Ovary (tissue), 9 donors: Measurements from ENCODE around the gene PDE4D. TPM values are rescaled to one million over a fixed set of nuclear protein-coding genes. Genes with fewer than 3 reads are reported as not detected.

Experiments used
- DNase-seq, 5 donors: peaks; one replicate each; pipeline ENCODE4 v3.0.0-alpha.2; 2019 to 2020
- H3K27ac ChIP-seq, 2 donors: fragments of 200-600 bp; one replicate each; pipeline versions ENCODE4 v1.5.1 to v1.8.0; 2019 to 2022
- H3K27me3 ChIP-seq: fragments of 200-600 bp; one replicate; pipeline ENCODE4 v1.8.0; 2022
- H3K36me3 ChIP-seq: fragments of 200-600 bp; sonication (generic); one replicate; pipeline ENCODE4 v1.5.1; 2019
- H3K4me1 ChIP-seq: one replicate; pipeline ENCODE4 v1.8.1; 2013; ENCODE audit warnings: mild to moderate bottlenecking, moderate library complexity; ENCODE audit not compliant: insufficient read depth
- H3K4me3 ChIP-seq: fragments of 200-600 bp; sonication (generic); one replicate; pipeline ENCODE4 v1.5.1; 2017
- H3K9me3 ChIP-seq, 2 donors: fragments of 200-600 bp in 1 of 2; sonication (generic) in 1 of 2; one replicate each; pipeline versions ENCODE4 v1.5.1 to v1.8.1; 2013 to 2019; ENCODE audit warnings: mild to moderate bottlenecking in 1 of 2, moderate library complexity in 1 of 2
- EP300 ChIP-seq: sonication (generic); formaldehyde crosslinking; IDR thresholded peaks from one replicate; pipeline ENCODE4 v1.6.1; 2017; ENCODE audit warnings: antibody characterized with exemption
- POLR2A ChIP-seq: fragments of 450-650 bp; IDR thresholded peaks from one replicate; pipeline ENCODE4 v1.6.1; 2017; ENCODE audit warnings: antibody characterized with exemption, mild to moderate bottlenecking, moderate library complexity
- WGBS, 3 donors: extraction: QIAGEN DNeasy Blood & Tissue Kit in 1 of 3; methylation state at CpG; one replicate each; pipeline versions ENCODE4 v1.1.5 to v1.1.7; 2013 to 2017; 5-methylcytosine and 5-hydroxymethylcytosine counted together
- intact Hi-C, 4 donors: fragments of 100-400 bp; cut with DNase I; formaldehyde crosslinking; loops; one replicate each; pipeline versions ENCODE4 v1.11.0 to v1.15.1; 2022 to 2023
- polyA plus RNA-seq, 2 donors: library from polyadenylated mRNA; stranded (reverse); fragments of 200-250 nt in 1 of 2; fragments of 350-450 nt in 1 of 2; fragmentation: Illumina TruSeq in 1 of 2; extraction: RNeasy Lipid Tissue Mini Kit (QIAGEN cat#74804) in 1 of 2; gene quantifications; one replicate each; pipeline ENCODE4 v1.2.3, GENCODE V29; 2013 to 2014
- total RNA-seq, 7 donors: library from RNA; depleted of rRNA in 2 of 7; stranded (reverse); fragments of >200 nt in 2 of 7; fragmentation: NEBNext Ultra II Directional in 3 of 7; extraction: Animal tissue kit (Norgen Biotek cat#: 25700) in 3 of 7; gene quantifications; one replicate each; pipeline versions ENCODE4 v1.1.0 to v1.2.4, GENCODE V29; 2016 to 2023
- TF ChIP-seq, protein P1 (sequence below), 3 donors: fragments of 450-650 bp in 2 of 3; fragments of 200-600 bp in 1 of 3; IDR thresholded peaks; one replicate each; pipeline versions ENCODE4 v1.5.1 to v1.8.0; 2016 to 2022; ENCODE audit warnings: antibody characterized with exemption in 3 of 3, mild to moderate bottlenecking in 1 of 3
- donor health status: DM: no; HTN: no; CAD: no; lungs with moderate emphysema.
- donor health status: DM: no; HTN: no; CAD: no.
- donor health status: Bipolar disorder and iron deficiency.
- donor health status: DM: yes; HTN: yes; CAD: no.
- donor health status: DM: no; HTN: no; CAD: no.
- donor health status: DM: yes; HTN: yes; CAD: no.

PDE4D gene
- total and polyA plus RNA-seq, 9 donors, result 1.3 to 67.6 (median 8.4) TPM

GRCh38 chr5:59037941-59038797 is 855.4 kb downstream of the PDE4D start:
- Histone ChIP-seq H3K4me1 (peaks cover 2% of the 10 kb centered on the region), H3K27ac (no peak overlapping the region), H3K4me3 (peak overlapping the region; percentile 64), H3K36me3 (no peaks in the 10 kb centered on the region), H3K9me3 (no peaks in the 10 kb centered on the region), H3K27me3 (no peaks in the 10 kb centered on the region)
- TF ChIP-seq, protein P1, sequence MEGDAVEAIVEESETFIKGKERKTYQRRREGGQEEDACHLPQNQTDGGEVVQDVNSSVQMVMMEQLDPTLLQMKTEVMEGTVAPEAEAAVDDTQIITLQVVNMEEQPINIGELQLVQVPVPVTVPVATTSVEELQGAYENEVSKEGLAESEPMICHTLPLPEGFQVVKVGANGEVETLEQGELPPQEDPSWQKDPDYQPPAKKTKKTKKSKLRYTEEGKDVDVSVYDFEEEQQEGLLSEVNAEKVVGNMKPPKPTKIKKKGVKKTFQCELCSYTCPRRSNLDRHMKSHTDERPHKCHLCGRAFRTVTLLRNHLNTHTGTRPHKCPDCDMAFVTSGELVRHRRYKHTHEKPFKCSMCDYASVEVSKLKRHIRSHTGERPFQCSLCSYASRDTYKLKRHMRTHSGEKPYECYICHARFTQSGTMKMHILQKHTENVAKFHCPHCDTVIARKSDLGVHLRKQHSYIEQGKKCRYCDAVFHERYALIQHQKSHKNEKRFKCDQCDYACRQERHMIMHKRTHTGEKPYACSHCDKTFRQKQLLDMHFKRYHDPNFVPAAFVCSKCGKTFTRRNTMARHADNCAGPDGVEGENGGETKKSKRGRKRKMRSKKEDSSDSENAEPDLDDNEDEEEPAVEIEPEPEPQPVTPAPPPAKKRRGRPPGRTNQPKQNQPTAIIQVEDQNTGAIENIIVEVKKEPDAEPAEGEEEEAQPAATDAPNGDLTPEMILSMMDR (IDR thresholded peaks at IDR 0.05), result no peak
- no peak for TF ChIP-seq EP300
- no peak for TF ChIP-seq POLR2A
- 57 to 69% (median 63%) methylated on average over 10 of the region's 10 CpGs for WGBS, 3 donors
- intact Hi-C loops, result loop anchor here in 1 of 4 donors (10.0 kb wide), 1 partner anchor 97 kb away; no protein-coding TSS in a partner anchor
- DNase-seq, result no peak

DNA sequence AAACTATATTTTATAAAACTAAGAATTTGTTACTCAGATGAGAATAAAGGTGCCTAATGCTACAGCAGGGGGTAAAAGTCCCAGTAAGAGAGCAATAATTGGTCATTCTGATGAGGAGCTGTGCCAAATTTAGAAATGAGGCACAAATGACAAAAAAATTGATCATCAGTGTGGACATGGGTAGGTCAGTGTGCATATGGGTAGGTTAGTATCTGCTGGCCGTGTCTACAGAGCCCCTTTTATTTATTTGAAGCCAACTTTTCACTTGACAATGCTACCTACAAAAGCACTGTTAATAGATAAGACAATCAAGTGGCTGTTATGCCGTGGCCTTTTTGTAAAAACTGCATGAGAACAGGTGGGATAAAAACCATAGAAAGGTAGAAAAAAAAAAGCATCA is 856.1 kb downstream of the PDE4D start:
- peaks cover 2% of the 10 kb centered on the region for H3K4me1 ChIP-seq
- no peak for TF ChIP-seq EP300
- TF ChIP-seq POLR2A, result no peak
- intact Hi-C loops, result loop anchor here in 1 of 4 donors (10.0 kb wide), 1 partner anchor 97 kb away; no protein-coding TSS in a partner anchor
- no peak for DNase-seq
- no peaks in the 10 kb centered on the region for H3K36me3 ChIP-seq
- WGBS, 3 donors, result 87 to 96% (median 87%) methylated on average over 2 of the region's 2 CpGs
- H3K9me3 ChIP-seq, result no peaks in the 10 kb centered on the region
- H3K4me3 ChIP-seq, result no peak overlapping the region
- no peak overlapping the region for H3K27ac ChIP-seq
- H3K27me3 ChIP-seq, result no peaks in the 10 kb centered on the region

DNA sequence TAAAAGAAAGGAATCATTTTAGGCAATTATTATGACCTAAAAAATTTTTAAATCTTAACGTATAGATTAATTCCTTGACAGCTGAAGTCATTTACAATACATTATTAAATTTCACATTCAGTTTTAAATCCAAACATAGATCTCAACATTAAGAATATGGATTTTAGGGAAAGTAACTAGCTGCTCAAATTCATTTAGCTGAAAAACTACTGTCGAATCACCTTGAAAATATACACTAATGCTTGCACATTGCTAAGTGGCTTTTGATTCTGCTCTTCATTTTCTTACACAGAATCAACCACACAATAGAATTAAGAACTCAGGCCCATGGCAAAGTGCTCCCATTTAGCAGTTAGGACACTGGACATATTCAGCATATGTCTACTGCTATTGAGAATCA is 856.5 kb downstream of the PDE4D start:
- Histone ChIP-seq H3K36me3 (no peaks in the 10 kb centered on the region), H3K4me3 (no peak overlapping the region), H3K27me3 (no peaks in the 10 kb centered on the region), H3K27ac (no peak overlapping the region), H3K9me3 (no peaks in the 10 kb centered on the region), H3K4me1 (peaks cover 2% of the 10 kb centered on the region)
- intact Hi-C loops, result loop anchor here in 1 of 4 donors (10.0 kb wide), 1 partner anchor 98 kb away; no protein-coding TSS in a partner anchor
- no peak for DNase-seq
- TF ChIP-seq POLR2A, result no peak
- no peak for TF ChIP-seq EP300
- TF ChIP-seq, protein P1 (IDR thresholded peaks at IDR 0.05), result no peak
- WGBS, 3 donors, result 88 to 93% (median 90%) methylated on average over 2 of the region's 2 CpGs

GRCh38 chr5:59036274-59036961 is 857.1 kb downstream of the PDE4D start:
- H3K36me3 ChIP-seq, result no peaks in the 10 kb centered on the region
- H3K27me3 ChIP-seq, result no peaks in the 10 kb centered on the region
- TF ChIP-seq EP300, result no peak
- TF ChIP-seq, protein P1 (IDR thresholded peaks at IDR 0.05), result no peak
- no peak for TF ChIP-seq POLR2A
- WGBS, 3 donors, result 62 to 80% (median 68%) methylated on average over 4 of the region's 4 CpGs
- H3K4me3 ChIP-seq, result no peak overlapping the region
- H3K9me3 ChIP-seq, result no peaks in the 10 kb centered on the region
- intact Hi-C loops, result loop anchor here in 1 of 4 donors (10.0 kb wide), 1 partner anchor 98 kb away; no protein-coding TSS in a partner anchor
- H3K4me1 ChIP-seq, result peaks cover 2% of the 10 kb centered on the region
- DNase-seq, result peak in 1 of 5 donors; percentile 44
- no peak overlapping the region for H3K27ac ChIP-seq
